Gastroesophageal sphincter (tissue), 4 donors: Measurements from ENCODE around the gene METTL21A. TPM values are rescaled to one million over a fixed set of nuclear protein-coding genes. Genes with fewer than 3 reads are reported as not detected.

Source experiments
- ATAC-seq: fragments of 150-250 bp; one replicate; pipeline ENCODE4 v1.9.1; 2016; ENCODE audit warnings: mild to moderate bottlenecking, moderate library complexity
- H3K27ac ChIP-seq, 4 donors: fragments of 200-600 bp; sonication (generic) in 3 of 4; 1 replicate in 3 of 4; 2 replicates in 1 of 4; pipeline ENCODE4 v1.5.1; 2016 to 2019
- H3K27me3 ChIP-seq: fragments of 200-600 bp; sonication (generic); one replicate; pipeline ENCODE4 v1.5.1; 2019
- H3K36me3 ChIP-seq, 2 donors: fragments of 200-600 bp; sonication (generic); one replicate each; pipeline ENCODE4 v1.5.1; 2019; ENCODE audit warnings: control low read depth in 1 of 2
- H3K4me1 ChIP-seq, 3 donors: fragments of 200-600 bp; sonication (generic); 1 replicate in 2 of 3; 2 replicates in 1 of 3; pipeline ENCODE4 v1.5.1; 2016 to 2019; ENCODE audit warnings: control low read depth in 2 of 3
- H3K4me3 ChIP-seq, 2 donors: fragments of 200-600 bp; sonication (generic); one replicate each; pipeline ENCODE4 v1.5.1; 2019; ENCODE audit warnings: mild to moderate bottlenecking in 1 of 2, moderate library complexity in 1 of 2
- H3K9me3 ChIP-seq, 3 donors: fragments of 200-600 bp; sonication (generic); one replicate each; pipeline ENCODE4 v1.5.1; 2017 to 2019; ENCODE audit warnings: control low read depth in 2 of 3
- CTCF ChIP-seq, 4 experiments: fragments of 200-600 bp in 2 of 4; fragments of 450-650 bp in 2 of 4; sonication (generic) in 1 of 4; IDR thresholded peaks; one replicate each; pipeline ENCODE4 v1.5.1; 2017 to 2019; ENCODE audit warnings: antibody characterized with exemption in 4 of 4, mild to moderate bottlenecking in 2 of 4, moderate library complexity in 2 of 4
- EP300 ChIP-seq: sonication (generic); formaldehyde crosslinking; IDR thresholded peaks from one replicate; pipeline ENCODE4 v1.6.1; 2017; ENCODE audit warnings: antibody characterized with exemption, mild to moderate bottlenecking
- POLR2A ChIP-seq, 2 donors: fragments of 450-650 bp; IDR thresholded peaks; one replicate each; pipeline ENCODE4 v1.6.1; 2017; ENCODE audit warnings: antibody characterized with exemption in 2 of 2, mild to moderate bottlenecking in 2 of 2, moderate library complexity in 1 of 2
- POLR2AphosphoS5 ChIP-seq: sonication (generic); formaldehyde crosslinking; IDR thresholded peaks from one replicate; pipeline ENCODE4 v1.6.1; 2017; ENCODE audit warnings: antibody characterized with exemption
- WGBS, 2 donors: methylation state at CpG; one replicate each; pipeline ENCODE4 v1.1.5; 2018; ENCODE audit warnings: low coverage in 1 of 2; 5-methylcytosine and 5-hydroxymethylcytosine counted together
- total RNA-seq, 4 donors: library from RNA; depleted of rRNA; stranded (reverse); fragments of >200 nt; gene quantifications; one replicate each; pipeline ENCODE4 v1.1.0, GENCODE V29; 2016

Gene METTL21A
- total RNA-seq, 4 donors from 2014 or later = 7.9 to 24.2 (median 14.3) TPM

- Histone ChIP-seq H3K4me3 (no peak overlapping the region), H3K36me3 (peaks cover 0 to 46% of the 10 kb centered on the region in 2 donors), H3K27ac (no peak overlapping the region), H3K9me3 (no peaks in the 10 kb centered on the region), H3K4me1 (peaks cover 0 to 49% (median 3%) of the 10 kb centered on the region in 3 donors), H3K27me3 (no peaks in the 10 kb centered on the region)
- no peak for TF ChIP-seq POLR2A (IDR thresholded peaks at IDR 0.05)
- TF ChIP-seq POLR2AphosphoS5 = no peak
- TF ChIP-seq EP300 = no peak
- no peak for TF ChIP-seq CTCF (IDR thresholded peaks at IDR 0.05)
- WGBS, 2 donors = 63 to 64% methylated on average over 4 of the region's 4 CpGs
- ATAC-seq = no peak
Measured at GRCh38 chr2:207619764-207620203, 5.4 kb downstream of the METTL21A start.

- Histone ChIP-seq H3K4me1 (peaks cover 0 to 27% (median 3%) of the 10 kb centered on the region in 3 donors), H3K4me3 (no peak overlapping the region), H3K36me3 (peaks cover 0 to 44% of the 10 kb centered on the region in 2 donors), H3K27ac (peak overlapping the region; percentile 48 to 88 (median 80)), H3K27me3 (no peaks in the 10 kb centered on the region), H3K9me3 (no peaks in the 10 kb centered on the region)
- ATAC-seq = peak; percentile 75
- whole genome bisulfite sequencing, 2 donors = 0 to 38% methylated on average over 2 to 6 of the region's 6 CpGs
- TF ChIP-seq POLR2A (IDR thresholded peaks at IDR 0.05) (no peak), POLR2AphosphoS5 (no peak), CTCF (IDR thresholded peaks at IDR 0.05) (no peak), EP300 (no peak)
Measured at GRCh38 chr2:207617011-207617671, 8.1 kb downstream of the METTL21A start.

GRCh38 chr2:207616185-207616584 lies 9.0 kb downstream of the METTL21A start:
- Histone ChIP-seq H3K4me1 (peaks cover 0 to 18% (median 3%) of the 10 kb centered on the region in 3 donors), H3K27ac (peak overlapping the region; percentile 48 to 88 (median 80)), H3K9me3 (no peaks in the 10 kb centered on the region), H3K36me3 (peaks cover 0 to 37% of the 10 kb centered on the region in 2 donors), H3K27me3 (no peaks in the 10 kb centered on the region), H3K4me3 (no peak overlapping the region)
- no peak for ATAC-seq
- WGBS, 2 donors = 68 to 80% methylated on average over 3 to 4 of the region's 4 CpGs
- no peak for TF ChIP-seq EP300
- TF ChIP-seq POLR2A (IDR thresholded peaks at IDR 0.05) = no peak
- TF ChIP-seq CTCF (IDR thresholded peaks at IDR 0.05) = no peak
- no peak for TF ChIP-seq POLR2AphosphoS5

GRCh38 chr2:207614824-207615223 lies 10.4 kb downstream of the METTL21A start:
- H3K27me3 ChIP-seq = no peaks in the 10 kb centered on the region
- no peak for ATAC-seq
- H3K4me1 ChIP-seq = peaks cover 0 to 17% (median 3%) of the 10 kb centered on the region in 3 donors
- H3K9me3 ChIP-seq = no peaks in the 10 kb centered on the region
- H3K4me3 ChIP-seq = no peak overlapping the region
- no peak overlapping the region for H3K27ac ChIP-seq
- peaks cover 0 to 23% of the 10 kb centered on the region in 2 donors for H3K36me3 ChIP-seq
- no peak for TF ChIP-seq POLR2AphosphoS5
- no peak for TF ChIP-seq POLR2A (IDR thresholded peaks at IDR 0.05)
- no peak for TF ChIP-seq CTCF (IDR thresholded peaks at IDR 0.05)
- no peak for TF ChIP-seq EP300
- WGBS, 2 donors = 75 to 83% methylated on average over 1 to 2 of the region's 2 CpGs

GRCh38 chr2:207612714-207613113 lies 12.5 kb downstream of the METTL21A start:
- H3K27ac ChIP-seq = no peak overlapping the region
- H3K27me3 ChIP-seq = no peaks in the 10 kb centered on the region
- 47 to 80% methylated on average over 4 of the region's 4 CpGs for WGBS, 2 donors
- H3K36me3 ChIP-seq = peaks cover 0 to 6% of the 10 kb centered on the region in 2 donors
- H3K9me3 ChIP-seq = no peaks in the 10 kb centered on the region
- ATAC-seq = no peak
- peaks cover 0 to 13% (median 3%) of the 10 kb centered on the region in 3 donors for H3K4me1 ChIP-seq
- no peak overlapping the region for H3K4me3 ChIP-seq
- no peak for TF ChIP-seq POLR2AphosphoS5
- no peak for TF ChIP-seq CTCF (IDR thresholded peaks at IDR 0.05)
- no peak for TF ChIP-seq POLR2A (IDR thresholded peaks at IDR 0.05)
- TF ChIP-seq EP300 = no peak
